Body of pancreas (tissue), 4 donors: Measurements from ENCODE around the gene ERBB2.

Experiments used
- POLR2A ChIP-seq, 3 donors: fragments of 450-650 bp; IDR thresholded peaks; one replicate each; pipeline ENCODE4 v1.6.1; 2016; ENCODE audit warnings: antibody characterized with exemption in 3 of 3, mild to moderate bottlenecking in 2 of 3
- TF ChIP-seq, protein P1 (sequence below), 7 experiments: fragments of 450-650 bp in 4 of 7; fragments of 200-600 bp in 3 of 7; sonication (generic) in 3 of 7; IDR thresholded peaks; one replicate each; pipeline ENCODE4 v1.5.1; 2016 to 2019; ENCODE audit warnings: antibody characterized with exemption in 7 of 7

DNA sequence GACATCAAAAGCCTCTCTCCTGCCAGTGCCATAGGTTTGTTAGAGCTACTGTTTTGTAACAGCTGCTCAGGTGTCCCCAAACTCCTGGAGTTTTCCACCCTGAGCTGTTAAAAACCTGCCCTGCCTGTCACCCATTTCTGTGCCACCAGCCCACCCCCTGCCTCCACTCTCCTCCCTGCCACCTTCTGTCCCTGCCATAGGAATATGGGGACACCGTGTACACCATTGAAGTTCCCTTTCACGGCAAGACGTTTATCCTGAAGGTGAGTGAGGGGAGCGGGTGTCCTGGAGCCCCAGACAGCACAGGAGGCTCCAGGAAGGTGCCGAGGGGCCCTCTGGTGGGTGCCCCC lies 39.9 kb upstream of the ERBB2 start:
- TF ChIP-seq, protein P1, sequence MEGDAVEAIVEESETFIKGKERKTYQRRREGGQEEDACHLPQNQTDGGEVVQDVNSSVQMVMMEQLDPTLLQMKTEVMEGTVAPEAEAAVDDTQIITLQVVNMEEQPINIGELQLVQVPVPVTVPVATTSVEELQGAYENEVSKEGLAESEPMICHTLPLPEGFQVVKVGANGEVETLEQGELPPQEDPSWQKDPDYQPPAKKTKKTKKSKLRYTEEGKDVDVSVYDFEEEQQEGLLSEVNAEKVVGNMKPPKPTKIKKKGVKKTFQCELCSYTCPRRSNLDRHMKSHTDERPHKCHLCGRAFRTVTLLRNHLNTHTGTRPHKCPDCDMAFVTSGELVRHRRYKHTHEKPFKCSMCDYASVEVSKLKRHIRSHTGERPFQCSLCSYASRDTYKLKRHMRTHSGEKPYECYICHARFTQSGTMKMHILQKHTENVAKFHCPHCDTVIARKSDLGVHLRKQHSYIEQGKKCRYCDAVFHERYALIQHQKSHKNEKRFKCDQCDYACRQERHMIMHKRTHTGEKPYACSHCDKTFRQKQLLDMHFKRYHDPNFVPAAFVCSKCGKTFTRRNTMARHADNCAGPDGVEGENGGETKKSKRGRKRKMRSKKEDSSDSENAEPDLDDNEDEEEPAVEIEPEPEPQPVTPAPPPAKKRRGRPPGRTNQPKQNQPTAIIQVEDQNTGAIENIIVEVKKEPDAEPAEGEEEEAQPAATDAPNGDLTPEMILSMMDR (IDR thresholded peaks at IDR 0.05) = no peak
- no peak for TF ChIP-seq POLR2A (IDR thresholded peaks at IDR 0.05)
